Panc1 (cell line): ENCODE results near the gene TAS2R13.

ENCODE experiments used
- CTCF ChIP-seq: fragments of 450-650 bp; IDR thresholded peaks from 2 replicates; pipeline ENCODE4 v1.5.1; 2017; ENCODE audit warnings: mild to moderate bottlenecking
- POLR2AphosphoS5 ChIP-seq: IDR thresholded peaks from 2 replicates; pipeline ENCODE4 v1.6.1; 2012; ENCODE audit warnings: mild to moderate bottlenecking, low read depth, low read length, moderate library complexity
- REST ChIP-seq, 2 experiments: IDR thresholded peaks; 2 replicates each; pipeline ENCODE4 v1.6.1; 2011 to 2012; ENCODE audit warnings: low read depth in 2 of 2, control low read depth in 1 of 2, low read length in 1 of 2, mild to moderate bottlenecking in 1 of 2, moderate library complexity in 1 of 2; ENCODE audit not compliant: insufficient read depth in 1 of 2

- TF ChIP-seq CTCF (no peak), POLR2AphosphoS5 (no peak), REST (IDR thresholded peaks at IDR 0.05; ENCODE audit: insufficient read depth in 1 of 2, low read depth in 2 of 2, low read length in 1 of 2) (no peak)
Observed at GRCh38 chr12:10952645-10953044, 43.3 kb upstream of the TAS2R13 start.
